Fibroblast of lung (primary cell): ENCODE measurements around the gene PRR19. TPM values are rescaled to one million over a fixed set of nuclear protein-coding genes. Genes with fewer than 3 reads are reported as not detected.

Experiments used
- DNase-seq, 2 donors: peaks; one replicate each; pipeline versions ENCODE4 v3.0.0 to v3.0.0-alpha.2; 2010; ENCODE audit warnings: low read depth in 2 of 2
- H2AFZ ChIP-seq: 2 replicates; pipeline ENCODE4 v1.5.1; 2012; ENCODE audit warnings: low read length, control low read depth, inconsistent platforms
- H3K27ac ChIP-seq: 2 replicates; pipeline ENCODE4 v1.5.1; 2011; ENCODE audit warnings: low read length, control low read depth; ENCODE audit not compliant: insufficient read depth
- H3K27me3 ChIP-seq: 2 replicates; pipeline ENCODE4 v1.5.1; 2011; ENCODE audit warnings: mild to moderate bottlenecking, low read length; ENCODE audit not compliant: control insufficient read depth, insufficient read depth
- H3K36me3 ChIP-seq: 2 replicates; pipeline ENCODE4 v1.5.1; 2011; ENCODE audit warnings: low read length; ENCODE audit not compliant: control insufficient read depth, insufficient read depth
- H3K4me1 ChIP-seq: 2 replicates; pipeline ENCODE4 v1.5.1; 2011; ENCODE audit warnings: low read length; ENCODE audit not compliant: control insufficient read depth, insufficient read depth; ENCODE audit errors: extremely low read depth
- H3K4me2 ChIP-seq: 2 replicates; pipeline ENCODE4 v1.5.1; 2011; ENCODE audit warnings: low read length, control low read depth; ENCODE audit not compliant: insufficient read depth; ENCODE audit errors: extremely low read depth
- H3K4me3 ChIP-seq, 4 experiments: fragments of 200-600 bp in 1 of 4; sonication (generic) in 1 of 4; replicated peaks in 1 of 4; 2 replicates each; pipeline ENCODE4 v1.5.1; 2011 to 2016; ENCODE audit warnings: low read length in 4 of 4, low read depth in 3 of 4, mild to moderate bottlenecking in 3 of 4, control low read depth in 2 of 4, inconsistent platforms in 1 of 4, mixed read lengths in 1 of 4; ENCODE audit not compliant: insufficient read depth in 1 of 4; ENCODE audit errors: control extremely low read depth in 1 of 4
- H3K79me2 ChIP-seq: 2 replicates; pipeline ENCODE4 v1.5.1; 2012; ENCODE audit warnings: mild to moderate bottlenecking, low read length, inconsistent platforms; ENCODE audit not compliant: control insufficient read depth, insufficient read depth
- H3K9ac ChIP-seq: 2 replicates; pipeline ENCODE4 v1.5.1; 2011; ENCODE audit warnings: mild to moderate bottlenecking, low read length, control low read depth; ENCODE audit not compliant: insufficient read depth
- H3K9me3 ChIP-seq: 2 replicates; pipeline ENCODE4 v1.5.1; 2012; ENCODE audit warnings: low read depth, low read length; ENCODE audit not compliant: control insufficient read depth, insufficient read depth
- H4K20me1 ChIP-seq: 2 replicates; pipeline ENCODE4 v1.5.1; 2011; ENCODE audit warnings: low read length; ENCODE audit not compliant: control insufficient read depth, insufficient read depth; ENCODE audit errors: extremely low read depth
- CTCF ChIP-seq, 2 donors: IDR thresholded peaks in 1 of 2; conservative IDR thresholded peaks in 1 of 2; 1 replicate in 1 of 2; 2 replicates in 1 of 2; pipeline ENCODE4 v1.5.1; 2011 to 2012; ENCODE audit warnings: low read length in 2 of 2, control low read depth in 1 of 2, inconsistent platforms in 1 of 2, low read depth in 1 of 2, mild to moderate bottlenecking in 1 of 2
- EZH2 ChIP-seq: IDR thresholded peaks from 2 replicates; pipeline ENCODE4 v1.5.1; 2012; ENCODE audit warnings: low read length, control low read depth, mild to moderate bottlenecking; ENCODE audit errors: missing control alignments
- polyA plus RNA-seq, 2 donors: library from polyadenylated mRNA; depleted of rRNA in 1 of 2; stranded (reverse) in 1 of 2; unstranded in 1 of 2; fragments of >200 nt; gene quantifications; 2 replicates each; pipeline ENCODE4 v1.2.1, GENCODE V29; 2011 to 2012; ENCODE audit warnings: missing spikeins in 1 of 2
- total RNA-seq: library from RNA; depleted of rRNA; stranded (reverse); fragments of >200 nt; gene quantifications from 2 replicates; pipeline ENCODE4 v1.2.1, GENCODE V29; 2014

Gene PRR19
- total and polyA plus RNA-seq, 2 donors (not counting 1 experiment from before 2014, with no cell fraction given) = 0.17 to 0.39 TPM

DNA sequence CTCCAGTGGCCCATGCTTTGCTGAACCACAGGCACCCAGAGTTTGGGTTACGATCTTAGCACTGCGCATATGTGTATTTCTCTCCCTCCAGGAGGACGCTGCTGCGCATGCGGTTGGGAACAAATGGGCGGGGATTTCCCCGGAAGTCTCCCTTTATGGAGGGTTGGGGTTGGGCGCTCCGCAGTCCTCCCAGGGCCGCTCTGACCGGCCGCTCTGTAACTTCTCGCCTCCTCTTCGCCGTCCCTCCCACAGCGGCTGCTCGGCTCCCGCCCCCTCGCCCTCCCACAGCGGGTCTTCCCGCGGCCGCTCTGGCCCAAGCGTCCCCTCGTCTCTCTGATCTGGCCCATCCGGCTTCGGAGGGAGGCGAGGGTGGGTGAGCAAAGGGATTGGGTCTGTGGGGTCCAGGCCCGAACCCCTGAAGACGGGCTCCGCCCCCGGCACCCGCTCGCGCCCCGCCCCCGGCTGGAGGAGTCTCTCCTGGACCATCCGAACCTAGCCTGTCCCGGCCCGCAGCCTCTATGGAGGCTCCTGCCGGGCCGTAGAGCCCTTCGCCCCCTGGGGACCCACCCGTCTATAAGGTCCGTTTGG lies 23.5 kb downstream of the PRR19 start, which contains the start of gene MEGF8:
Gene MEGF8 (plus strand): TSS at position 328 of the 588 bp plus-strand sequence. CDS start 609 bp downstream, outside the sequence.
- no peaks in the 10 kb centered on the region for H3K36me3 ChIP-seq
- peak within 1 kb of the TSS; percentile 54 to 88 (median 70) for H3K4me3 ChIP-seq
- H3K27me3 ChIP-seq = peaks cover 21% of the 10 kb centered on the region
- no peaks in the 10 kb centered on the region for H4K20me1 ChIP-seq
- H3K79me2 ChIP-seq = peaks cover 3% of the 10 kb centered on the region
- peak within 1 kb of the TSS; percentile 70 for H3K9ac ChIP-seq
- H3K27ac ChIP-seq = peak within 1 kb of the TSS; percentile 36
- DNase-seq = peak; percentile 98 to 99
- H3K4me2 ChIP-seq = peak within 1 kb of the TSS; percentile 84
- peak within 1 kb of the TSS; percentile 54 for H2AFZ ChIP-seq
- H3K4me1 ChIP-seq = no peaks in the 10 kb centered on the region
- TF ChIP-seq CTCF (conservative IDR thresholded peaks at IDR 0.05 in 1 of 2, IDR thresholded peaks at IDR 0.05 in 1 of 2; ENCODE audit: low read depth in 1 of 2, low read length in 2 of 2) (peak in 1 of 2 donors; percentile 97), EZH2 (no peak)
- H3K9me3 ChIP-seq = no peaks in the 10 kb centered on the region

- H3K9ac ChIP-seq = peak overlapping the region; percentile 70
- H2AFZ ChIP-seq = peak overlapping the region; percentile 54
- no peak for TF ChIP-seq CTCF (conservative IDR thresholded peaks at IDR 0.05 in 1 of 2, IDR thresholded peaks at IDR 0.05 in 1 of 2; ENCODE audit: low read depth in 1 of 2, low read length in 2 of 2)
- TF ChIP-seq EZH2 = no peak
- H3K9me3 ChIP-seq = no peaks in the 10 kb centered on the region
- no peaks in the 10 kb centered on the region for H3K4me1 ChIP-seq
- no peak for DNase-seq
- peak overlapping the region; percentile 36 for H3K27ac ChIP-seq
- no peaks in the 10 kb centered on the region for H3K36me3 ChIP-seq
- H3K79me2 ChIP-seq = peaks cover 3% of the 10 kb centered on the region
- peak overlapping the region; percentile 54 to 88 (median 70) for H3K4me3 ChIP-seq
- peaks cover 21% of the 10 kb centered on the region for H3K27me3 ChIP-seq
- peak overlapping the region; percentile 84 for H3K4me2 ChIP-seq
- H4K20me1 ChIP-seq = no peaks in the 10 kb centered on the region
Observed at GRCh38 chr19:42325896-42326771, 24.2 kb downstream of the PRR19 start.

DNA sequence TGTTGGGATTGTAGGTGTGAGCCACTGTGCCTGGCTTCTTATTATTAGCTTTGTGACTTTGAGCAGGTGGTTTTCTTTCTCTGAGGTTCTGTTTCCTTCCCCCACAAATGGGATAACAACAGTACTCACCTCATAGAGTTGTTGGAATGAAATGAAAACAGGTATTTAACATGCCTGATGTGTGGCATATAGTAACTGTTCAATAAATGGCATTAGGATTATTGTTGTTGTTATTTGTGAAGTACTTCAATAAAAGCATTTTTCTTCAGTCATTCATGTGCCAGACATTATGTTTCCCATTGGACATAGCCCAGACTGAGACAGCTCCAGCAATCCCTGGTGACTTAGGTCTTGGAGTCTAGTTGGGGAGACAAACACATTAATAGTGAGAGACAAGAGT lies 25.0 kb downstream of the PRR19 start:
- TF ChIP-seq CTCF (conservative IDR thresholded peaks at IDR 0.05 in 1 of 2, IDR thresholded peaks at IDR 0.05 in 1 of 2; ENCODE audit: low read depth in 1 of 2, low read length in 2 of 2) (no peak), EZH2 (no peak)

More for the DNA sequence above, 25.0 kb downstream of the PRR19 start:
- H3K9me3 ChIP-seq = no peaks in the 10 kb centered on the region
- H3K9ac ChIP-seq = no peak overlapping the region
- H2AFZ ChIP-seq = no peak overlapping the region
- no peak overlapping the region for H3K27ac ChIP-seq
- no peaks in the 10 kb centered on the region for H4K20me1 ChIP-seq
- no peaks in the 10 kb centered on the region for H3K36me3 ChIP-seq
- no peak for DNase-seq
- no peak overlapping the region for H3K4me2 ChIP-seq
- peaks cover 21% of the 10 kb centered on the region for H3K27me3 ChIP-seq
- no peaks in the 10 kb centered on the region for H3K4me1 ChIP-seq
- peak overlapping the region in 2 of 4 experiments; percentile 87 to 88 for H3K4me3 ChIP-seq
- H3K79me2 ChIP-seq = peaks cover 3% of the 10 kb centered on the region
